ENCODE measurements around the gene SVIL. TPM values are rescaled to one million over a fixed set of nuclear protein-coding genes. Genes with fewer than 3 reads are reported as not detected.

SVIL gene
- total and polyA plus RNA-seq, 2 donors (not counting 1 experiment from before 2014, with no cell fraction given), result 0.74 to 0.88 TPM

GRCh38 chr10:29470355-29470705 lies 164.4 kb downstream of the SVIL start:
- H3K27me3 ChIP-seq (replicated peaks in 1 of 4; ENCODE audit: control extremely low read depth in 1 of 4, control insufficient read depth in 3 of 4, insufficient read depth in 4 of 4, low read length in 3 of 4), result no peaks in the 10 kb centered on the region
- Mint-ChIP-seq H3K27me3 (no peaks in the 10 kb centered on the region), H3K4me1 (no peaks in the 10 kb centered on the region), H3K27ac (no peak overlapping the region), H3K4me3 (no peak overlapping the region), H3K9me3 (ENCODE audit: insufficient read depth) (no peaks in the 10 kb centered on the region)
- TF ChIP-seq CTCF (IDR thresholded peaks at IDR 0.05) (no peak), EZH2 (IDR thresholded peaks at IDR 0.05; ENCODE audit: borderline replicate concordance, insufficient read depth, low read depth, low read length, poor library complexity, severe bottlenecking) (no peak)
- no peaks in the 10 kb centered on the region for H4K20me1 ChIP-seq (ENCODE audit: control insufficient read depth, insufficient read depth, low read length, poor library complexity, severe bottlenecking)
- 92% methylated on average over 16 of the region's 16 CpGs for WGBS (ENCODE audit: insufficient coverage)
- POLR2A ChIA-PET, result no interaction called here
- CTCF ChIA-PET, result no interaction called here
- no peak overlapping the region for H3K4me2 ChIP-seq (replicated peaks; ENCODE audit: low read depth, low read length, poor library complexity, severe bottlenecking)
- peaks cover 0 to 3% of the 10 kb centered on the region in 2 experiments for H3K36me3 ChIP-seq (replicated peaks in 1 of 2; ENCODE audit: control extremely low read depth in 1 of 2, control insufficient read depth in 1 of 2, extremely low read depth in 1 of 2, insufficient read depth in 2 of 2, low read length in 1 of 2)
- DNase-seq, result no peak
- H3K79me2 ChIP-seq (ENCODE audit: control insufficient read depth, insufficient read depth, low read length), result no peaks in the 10 kb centered on the region
- no peak overlapping the region for H3K4me3 ChIP-seq (ENCODE audit: control extremely low read depth in 1 of 5, extremely low read depth in 1 of 5, insufficient read depth in 1 of 5, low read depth in 2 of 5, low read length in 4 of 5)
- H3K9me3 ChIP-seq (ENCODE audit: control extremely low read depth in 1 of 3, control insufficient read depth in 2 of 3, insufficient read depth in 1 of 3, low read length in 2 of 3), result peaks cover 0 to 6% (median 0%) of the 10 kb centered on the region in 3 donors
- ATAC-seq (ENCODE audit: low read depth), result no peak
- intact Hi-C loops (cut with micrococcal nuclease), result no loop called here
- no peak overlapping the region for H3K27ac ChIP-seq (ENCODE audit: low read length in 2 of 2)
- H2AFZ ChIP-seq (ENCODE audit: insufficient read depth, low read depth, low read length, poor library complexity, severe bottlenecking), result no peak overlapping the region
- no peaks in the 10 kb centered on the region for H3K4me1 ChIP-seq (ENCODE audit: control insufficient read depth in 2 of 2, insufficient read depth in 2 of 2, low read length in 2 of 2)
- H3K9ac ChIP-seq (ENCODE audit: low read length), result no peak overlapping the region

GRCh38 chr10:29469481-29470354 lies 165.1 kb downstream of the SVIL start:
- Histone ChIP-seq H4K20me1 (ENCODE audit: control insufficient read depth, insufficient read depth, low read length, poor library complexity, severe bottlenecking) (no peaks in the 10 kb centered on the region), H3K36me3 (replicated peaks in 1 of 2; ENCODE audit: control extremely low read depth in 1 of 2, control insufficient read depth in 1 of 2, extremely low read depth in 1 of 2, insufficient read depth in 2 of 2, low read length in 1 of 2) (peaks cover 0 to 3% of the 10 kb centered on the region in 2 experiments), H3K4me3 (ENCODE audit: control extremely low read depth in 1 of 5, extremely low read depth in 1 of 5, insufficient read depth in 1 of 5, low read depth in 2 of 5, low read length in 4 of 5) (no peak overlapping the region), H3K27ac (ENCODE audit: low read length in 2 of 2) (no peak overlapping the region), H3K79me2 (ENCODE audit: control insufficient read depth, insufficient read depth, low read length) (no peaks in the 10 kb centered on the region), H3K4me1 (ENCODE audit: control insufficient read depth in 2 of 2, insufficient read depth in 2 of 2, low read length in 2 of 2) (no peaks in the 10 kb centered on the region), H3K9ac (ENCODE audit: low read length) (no peak overlapping the region), H2AFZ (ENCODE audit: insufficient read depth, low read depth, low read length, poor library complexity, severe bottlenecking) (no peak overlapping the region), H3K9me3 (ENCODE audit: control extremely low read depth in 1 of 3, control insufficient read depth in 2 of 3, insufficient read depth in 1 of 3, low read length in 2 of 3) (peaks cover 0 to 6% (median 0%) of the 10 kb centered on the region in 3 donors), H3K27me3 (replicated peaks in 1 of 4; ENCODE audit: control extremely low read depth in 1 of 4, control insufficient read depth in 3 of 4, insufficient read depth in 4 of 4, low read length in 3 of 4) (no peaks in the 10 kb centered on the region), H3K4me2 (replicated peaks; ENCODE audit: low read depth, low read length, poor library complexity, severe bottlenecking) (no peak overlapping the region)
- Mint-ChIP-seq H3K27ac (no peak overlapping the region), H3K4me1 (no peaks in the 10 kb centered on the region), H3K27me3 (no peaks in the 10 kb centered on the region), H3K4me3 (no peak overlapping the region), H3K9me3 (ENCODE audit: insufficient read depth) (no peaks in the 10 kb centered on the region)
- intact Hi-C loops (cut with micrococcal nuclease), result no loop called here
- ChIA-PET CTCF (no interaction called here), POLR2A (no interaction called here)
- 96% methylated on average over 28 of the region's 28 CpGs for WGBS (ENCODE audit: insufficient coverage)
- ATAC-seq (ENCODE audit: low read depth) (no peak), DNase-seq (no peak)
- TF ChIP-seq EZH2 (IDR thresholded peaks at IDR 0.05; ENCODE audit: borderline replicate concordance, insufficient read depth, low read depth, low read length, poor library complexity, severe bottlenecking) (no peak), CTCF (IDR thresholded peaks at IDR 0.05) (no peak)
